GM21367 (cell line): ENCODE measurements around the gene FAM163B.
"Not testable (repeated sequence)": the region's sequence is repeated elsewhere in the genome, so short reads cannot be mapped to it uniquely, and the experiment has no call there.

Source experiments
- ATAC-seq: cut with Tn5 transposase; IDR thresholded peaks from one replicate; pipeline ENCODE4 v1.9.1; 2021; ENCODE audit not compliant: unreplicated experiment

FAM163B gene

GRCh38 chr9:133640160-133640559 lies 31.0 kb upstream of the FAM163B start:
- ATAC-seq, result no peak

DNA sequence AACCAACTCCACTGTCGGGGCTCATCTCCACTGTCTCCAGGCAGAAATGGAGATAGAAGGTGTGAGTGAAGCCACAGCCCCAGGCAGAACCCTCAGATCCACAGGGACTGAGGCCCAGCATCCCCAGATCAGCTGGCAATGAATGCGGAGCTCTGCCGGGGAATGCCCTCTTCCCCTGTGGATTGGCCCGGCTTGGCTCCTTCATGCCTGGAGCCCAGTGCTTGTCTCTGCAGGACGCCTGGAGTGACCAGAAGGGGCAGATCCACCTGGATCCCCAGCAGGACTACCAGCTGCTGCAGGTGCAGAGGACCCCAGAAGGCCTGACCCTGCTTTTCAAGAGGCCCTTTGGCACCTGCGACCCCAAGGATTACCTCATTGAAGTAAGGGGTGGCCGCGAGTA lies 30.4 kb upstream of the FAM163B start:
- ATAC-seq, result no peak

DNA sequence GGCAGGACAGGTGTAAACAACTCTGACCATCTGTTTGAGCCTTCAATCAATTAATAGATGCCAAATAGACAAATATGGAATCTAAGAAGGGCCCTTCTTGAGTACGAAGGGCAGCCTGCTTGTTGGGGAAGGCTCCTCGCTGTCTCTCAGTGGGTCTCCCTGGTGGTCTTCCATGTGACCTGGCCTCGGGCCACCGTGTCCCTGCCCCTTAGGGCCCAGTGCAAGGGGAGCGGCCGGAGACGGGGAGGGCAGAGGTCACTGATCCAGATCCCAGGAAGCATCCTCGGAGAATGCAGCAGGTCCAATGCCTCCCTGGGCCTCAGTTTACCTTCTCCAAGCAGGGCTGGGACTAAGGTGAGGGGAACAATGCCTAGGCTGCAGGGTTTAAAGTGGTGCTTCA lies 29.5 kb upstream of the FAM163B start:
- no peak for ATAC-seq

DNA sequence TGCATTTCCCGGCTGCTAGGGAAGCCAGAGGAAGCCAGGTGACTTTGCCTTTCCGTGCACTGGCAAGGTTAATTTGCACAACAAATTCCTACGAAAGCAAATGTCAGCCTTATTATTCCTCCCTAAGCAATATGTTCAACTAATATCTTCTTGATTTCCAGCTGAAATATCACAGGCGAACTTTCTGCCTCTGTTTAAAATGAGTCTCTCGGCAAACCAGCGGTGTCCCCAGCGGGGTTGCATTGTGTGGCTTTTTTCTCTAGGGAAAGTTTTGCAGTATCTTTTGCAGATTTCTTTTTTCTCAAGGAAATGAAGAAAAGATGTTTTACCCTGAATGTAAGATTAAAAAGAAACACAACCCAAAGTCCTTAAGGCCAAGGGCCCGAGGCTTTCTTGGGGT lies 28.9 kb upstream of the FAM163B start:
- no peak for ATAC-seq

- ATAC-seq, result no peak
These were observed 28.4 kb upstream of the FAM163B start for GRCh38 chr9:133637451-133638055.

GRCh38 chr9:133636902-133637301 lies 27.7 kb upstream of the FAM163B start:
- ATAC-seq, result no peak

- ATAC-seq, result no peak
These were observed 26.6 kb upstream of the FAM163B start, which contains the start of gene DBH for GRCh38 chr9:133635533-133636531. Gene DBH (plus strand): TSS chr9:133636363. CDS start chr9:133636372, 9 bp downstream.

- no peak for ATAC-seq
These were observed 25.9 kb upstream of the FAM163B start for GRCh38 chr9:133635098-133635497.

GRCh38 chr9:133634081-133634691 lies 25.0 kb upstream of the FAM163B start:
- ATAC-seq, result no peak

GRCh38 chr9:133633681-133634080 lies 24.5 kb upstream of the FAM163B start:
- ATAC-seq, result no peak

GRCh38 chr9:133632806-133633680 lies 23.9 kb upstream of the FAM163B start:
- no peak for ATAC-seq

DNA sequence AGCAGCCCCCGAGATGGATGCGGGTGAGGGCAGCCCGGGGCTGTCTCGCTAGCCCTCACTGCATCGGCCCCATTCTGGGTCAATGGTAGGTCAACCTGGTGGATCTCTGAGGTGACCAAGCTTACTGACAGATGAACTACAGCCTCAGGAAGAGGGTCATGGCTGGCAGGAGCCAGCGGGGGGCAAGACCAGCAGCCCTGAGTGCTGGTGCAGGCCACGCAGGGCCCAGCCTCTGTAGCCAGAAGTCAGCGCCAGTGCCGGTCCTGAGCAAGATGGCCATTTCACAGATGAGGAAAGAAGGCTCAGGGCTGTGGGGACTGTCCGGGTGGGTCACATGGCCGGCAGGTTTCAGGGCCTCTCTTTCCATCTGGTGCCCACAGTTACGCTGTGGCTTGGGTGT lies 21.9 kb upstream of the FAM163B start:
- no peak for ATAC-seq

GRCh38 chr9:133629221-133630110 lies 20.3 kb upstream of the FAM163B start:
- ATAC-seq, result no peak

GRCh38 chr9:133628766-133629165 lies 19.6 kb upstream of the FAM163B start:
- no peak for ATAC-seq

DNA sequence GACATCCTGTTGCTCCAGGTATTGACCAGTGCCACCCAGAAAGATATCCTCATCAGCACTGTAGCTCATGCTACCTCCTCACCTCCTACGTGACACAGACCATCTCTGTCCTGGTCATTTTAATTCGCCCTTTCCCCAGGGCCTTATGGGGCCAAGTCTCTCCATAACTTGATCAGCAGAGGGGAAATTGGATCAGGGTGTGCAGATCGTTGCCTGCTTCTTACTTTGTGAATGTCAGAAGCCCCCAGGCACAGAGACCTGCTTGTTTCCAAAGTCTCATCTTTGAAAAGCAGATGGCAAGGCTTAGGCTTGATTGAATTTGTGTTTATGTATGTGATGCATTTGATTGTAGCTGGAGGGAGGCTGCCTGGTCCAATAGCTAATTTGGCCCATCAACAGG lies 18.2 kb upstream of the FAM163B start:
- ATAC-seq, result no peak

DNA sequence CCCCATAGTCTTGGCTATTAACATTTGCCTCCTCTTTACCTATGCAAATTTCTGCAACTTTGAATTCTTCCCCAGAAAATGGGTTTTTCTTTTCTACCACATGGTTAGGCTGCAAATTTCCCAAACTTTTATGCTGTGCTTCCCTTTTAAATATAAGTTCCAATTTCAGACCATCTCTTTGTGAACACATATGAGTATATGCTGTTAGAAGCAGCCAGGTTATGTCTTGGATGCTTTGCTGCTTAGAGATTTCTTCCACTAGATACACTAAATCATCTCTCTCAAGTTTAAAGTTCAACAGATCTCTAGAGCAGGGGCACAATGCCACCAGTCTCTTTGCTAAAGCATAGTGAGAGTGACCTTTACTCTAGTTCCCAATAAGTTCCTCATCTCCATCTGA lies 16.8 kb upstream of the FAM163B start:
- ATAC-seq, result not testable (repeated sequence)

GRCh38 chr9:133622555-133622954 lies 13.4 kb upstream of the FAM163B start:
- no peak for ATAC-seq

GRCh38 chr9:133621725-133622267 lies 12.6 kb upstream of the FAM163B start:
- no peak for ATAC-seq

DNA sequence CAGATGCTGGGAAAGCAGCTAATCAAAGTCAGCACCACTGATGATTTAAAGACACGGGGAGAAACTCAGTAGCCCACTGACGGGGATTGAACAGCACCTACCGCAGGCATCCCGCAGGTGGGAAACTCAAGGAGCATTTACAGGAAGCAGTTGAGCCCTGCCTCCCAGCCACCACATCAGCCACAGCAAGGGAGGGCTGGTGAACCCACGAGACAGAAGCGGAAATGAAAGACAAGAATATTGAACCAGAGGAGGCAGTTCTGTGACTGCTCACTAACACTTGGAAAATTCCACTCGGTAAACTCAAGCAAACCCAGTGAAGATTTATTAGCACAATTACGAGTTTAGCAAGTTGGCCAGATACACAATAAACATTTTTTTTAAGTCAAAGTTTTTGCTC lies 10.6 kb upstream of the FAM163B start:
- ATAC-seq, result no peak
